Stimulated activated CD8-positive, alpha-beta memory T cell treated with anti-CD3 and anti-CD28 coated beads, Interleukin-12 subunit alpha, Interleukin-12 subunit beta, amount 100 ng/mL, for 4 hours (primary cell): ENCODE data around the gene TPST2.
"Not testable (repeated sequence)": the region's sequence is repeated elsewhere in the genome, so short reads cannot be mapped to it uniquely, and the experiment has no call there.

Experiments
- DNase-seq: peaks from one replicate; pipeline ENCODE4 v3.0.0-alpha.2; 2020; ENCODE audit warnings: low read depth

Gene TPST2

DNA sequence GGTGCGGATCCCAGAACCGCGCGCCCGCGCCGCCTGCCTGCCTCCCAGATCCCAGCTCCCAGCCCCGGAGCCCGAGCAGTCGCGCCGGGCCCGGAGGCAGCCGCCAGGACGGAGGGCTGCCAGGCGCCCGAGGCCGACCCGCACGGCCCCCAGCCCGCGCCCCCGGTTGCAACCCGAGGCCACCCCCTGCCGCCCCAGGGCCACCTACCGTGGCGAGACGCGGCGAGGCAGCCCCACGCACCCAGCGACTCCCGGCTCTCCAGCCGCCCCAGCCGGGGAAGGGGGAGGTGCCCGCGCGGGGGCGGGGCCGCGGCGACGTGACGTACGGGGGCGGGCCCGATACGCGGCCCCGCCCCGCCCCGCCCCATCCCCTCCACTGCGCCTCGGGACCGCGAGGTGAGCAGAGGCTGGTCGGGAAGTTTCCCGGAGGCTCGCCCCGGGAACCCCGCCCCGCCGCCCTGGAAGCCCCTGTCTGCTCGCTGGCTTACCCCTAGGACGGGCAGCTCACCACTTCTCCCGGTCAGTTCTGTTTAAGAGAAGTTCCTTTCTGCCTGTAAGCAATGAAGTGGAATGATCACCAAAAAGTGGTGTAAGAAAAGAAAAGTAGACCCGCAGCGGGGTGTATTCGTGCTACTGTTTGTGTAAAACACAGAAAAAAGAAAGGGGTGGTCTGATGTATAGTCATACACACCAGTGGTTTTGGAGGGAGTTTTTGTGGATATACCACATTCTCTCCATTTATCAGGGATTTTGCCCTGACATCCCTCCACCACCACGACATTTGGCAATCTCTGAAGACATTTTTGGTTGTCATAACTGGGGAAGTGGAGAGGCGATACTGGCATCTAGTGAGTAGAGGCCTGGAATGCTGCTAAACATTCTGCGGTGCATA lies at the start of gene TPST2:
TPST2 (minus strand) TSS at position 288 of the 892 bp plus-strand sequence. CDS start 48,502 bp downstream, outside the sequence.
- DNase-seq, result peak; percentile 73

DNA sequence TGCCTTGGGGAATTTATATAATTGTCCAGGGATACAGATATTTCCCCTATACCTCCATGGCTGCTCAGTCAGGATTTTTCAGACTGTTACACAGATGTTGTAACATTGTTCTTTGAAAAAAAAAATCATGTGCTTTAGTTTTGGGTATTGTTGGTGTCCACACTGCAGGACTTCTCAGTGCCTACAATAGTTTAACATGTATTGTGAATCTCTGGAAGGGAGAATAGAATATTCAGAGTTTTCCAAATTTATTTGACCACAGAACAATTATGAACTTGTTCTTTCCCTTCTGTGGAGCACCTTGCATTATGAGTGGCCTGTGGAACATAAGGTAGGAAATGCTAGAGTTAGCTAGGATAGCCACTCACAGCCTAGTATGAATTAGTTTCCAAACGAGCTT lies 46.4 kb upstream of the TPST2 start:
- DNase-seq, result no peak

DNA sequence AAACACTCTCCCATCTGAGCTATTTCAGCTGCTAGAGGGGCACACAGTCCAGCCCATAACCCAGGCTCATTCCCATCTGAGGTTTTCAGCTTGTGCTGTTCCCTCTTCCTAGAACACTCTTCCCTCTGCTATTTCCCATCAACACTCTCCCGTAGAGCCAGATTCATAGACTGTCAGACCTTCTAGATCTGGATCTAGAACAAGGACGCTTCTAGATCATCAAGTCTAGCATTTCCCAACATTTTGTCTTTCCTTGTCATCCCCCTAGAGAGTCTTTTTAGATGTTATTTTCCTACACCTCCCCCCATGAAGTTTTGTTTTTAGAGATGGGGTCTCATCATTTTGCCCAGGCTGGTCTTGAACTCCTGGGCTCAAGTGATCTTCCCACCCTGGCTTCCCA lies 45.2 kb upstream of the TPST2 start:
- no peak for DNase-seq

DNA sequence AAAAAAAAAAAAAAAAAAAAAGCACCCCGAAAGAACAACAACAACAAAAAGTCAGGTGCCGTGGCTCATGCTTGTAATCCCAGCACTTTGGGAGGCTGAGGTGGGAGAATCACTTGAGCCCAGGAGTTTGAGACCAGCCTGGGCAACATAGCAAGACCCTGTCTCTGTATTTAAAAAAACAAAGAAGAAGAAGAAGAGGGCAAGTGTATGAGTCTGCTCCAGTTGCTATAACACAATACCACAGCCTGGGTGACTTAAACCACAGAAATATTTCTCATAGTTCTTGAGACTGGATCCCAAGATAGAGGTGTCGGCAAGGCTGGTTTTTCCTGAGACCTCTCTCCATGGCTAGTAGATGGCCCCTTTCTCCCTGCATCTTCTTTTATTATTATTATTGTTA lies 44.3 kb upstream of the TPST2 start:
- DNase-seq, result no peak

DNA sequence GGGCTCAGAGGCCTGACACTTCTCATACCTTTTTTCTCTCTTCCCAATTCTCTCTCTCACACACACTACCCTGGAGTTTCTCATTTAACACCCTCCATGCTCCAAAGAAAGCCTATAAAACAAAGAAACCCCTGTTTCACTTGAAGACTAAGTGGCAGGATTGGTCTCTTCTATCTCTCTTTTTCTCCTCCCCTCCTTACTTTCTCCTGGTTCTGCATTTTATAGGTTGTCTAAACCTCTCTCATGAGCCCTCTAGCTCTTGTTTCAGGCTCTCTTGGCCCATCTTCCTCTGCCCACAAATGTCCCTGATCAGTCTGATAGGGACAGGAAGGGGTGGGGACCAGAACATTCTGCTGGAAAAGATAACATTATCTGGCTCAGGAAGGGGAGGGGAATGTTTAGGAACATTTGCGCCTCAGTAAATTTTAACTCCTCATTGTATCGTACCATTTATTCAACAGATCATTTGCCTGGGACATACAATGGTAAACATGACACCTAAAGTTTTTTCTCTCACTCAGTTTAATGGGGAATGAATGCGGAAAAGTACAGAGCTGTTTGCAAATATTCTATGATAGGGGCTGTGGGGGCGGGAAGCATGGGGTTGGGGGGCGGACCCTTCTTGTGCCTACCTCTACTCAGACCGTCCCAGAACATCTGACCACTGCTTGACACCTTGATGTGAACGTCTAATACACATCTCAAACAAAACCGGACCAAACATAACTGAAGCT lies 42.7 kb upstream of the TPST2 start:
- no peak for DNase-seq

DNA sequence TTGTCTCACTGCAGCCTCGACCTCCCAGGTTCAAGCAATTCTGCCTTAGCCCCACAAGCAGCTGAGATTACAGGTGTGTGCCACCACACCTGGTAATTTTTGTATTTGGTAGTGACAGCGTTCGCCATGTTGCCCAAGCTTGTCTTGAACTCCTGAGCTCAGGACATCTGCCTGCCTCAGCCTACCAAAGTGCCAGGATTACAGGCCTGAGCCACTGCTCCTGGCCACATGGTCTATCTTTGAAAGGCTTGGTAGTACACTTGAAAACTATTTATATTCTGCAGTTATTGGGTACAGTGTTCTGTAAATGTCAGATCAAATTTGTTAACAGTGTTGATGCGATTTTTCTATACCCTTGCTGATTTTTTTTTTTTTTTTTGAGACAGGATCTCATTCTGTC lies 41.4 kb upstream of the TPST2 start:
- no peak for DNase-seq

DNA sequence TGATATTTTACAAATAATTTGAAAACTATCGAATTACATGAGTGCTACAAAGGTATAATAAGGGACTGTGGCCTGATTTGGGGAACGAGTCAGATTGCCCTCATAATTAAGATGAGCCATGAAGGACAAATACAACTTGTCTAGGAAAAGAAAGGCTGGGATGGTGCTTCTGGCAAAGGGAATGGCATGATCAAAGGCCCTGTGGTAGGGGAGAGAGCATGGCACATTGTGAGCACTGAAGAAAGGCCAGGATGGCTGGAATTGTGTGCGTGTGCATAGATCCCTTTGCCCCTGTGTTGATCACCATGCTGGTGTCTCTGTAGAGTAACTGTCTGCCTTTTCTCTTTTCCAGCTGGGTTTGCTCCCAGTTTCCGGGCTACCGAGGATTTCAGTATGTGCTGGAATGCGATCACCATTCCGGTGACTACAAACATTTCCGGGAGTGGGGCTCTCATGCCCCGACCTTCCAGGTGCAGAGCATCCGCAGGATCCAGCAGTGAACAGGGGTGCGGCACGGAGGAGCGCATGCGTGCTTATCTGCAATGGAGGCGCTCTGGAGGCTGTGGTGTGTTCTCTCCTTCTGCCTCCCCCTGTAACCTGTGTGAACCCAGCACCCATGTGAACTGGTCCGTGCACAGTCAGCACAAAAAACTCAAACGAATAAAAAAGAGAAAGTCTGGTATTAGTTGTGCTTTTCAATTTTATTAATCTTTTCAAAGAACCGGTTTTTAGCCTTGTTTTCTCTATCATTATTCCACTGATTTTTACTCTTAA lies 40.2 kb upstream of the TPST2 start:
- DNase-seq, result no peak

DNA sequence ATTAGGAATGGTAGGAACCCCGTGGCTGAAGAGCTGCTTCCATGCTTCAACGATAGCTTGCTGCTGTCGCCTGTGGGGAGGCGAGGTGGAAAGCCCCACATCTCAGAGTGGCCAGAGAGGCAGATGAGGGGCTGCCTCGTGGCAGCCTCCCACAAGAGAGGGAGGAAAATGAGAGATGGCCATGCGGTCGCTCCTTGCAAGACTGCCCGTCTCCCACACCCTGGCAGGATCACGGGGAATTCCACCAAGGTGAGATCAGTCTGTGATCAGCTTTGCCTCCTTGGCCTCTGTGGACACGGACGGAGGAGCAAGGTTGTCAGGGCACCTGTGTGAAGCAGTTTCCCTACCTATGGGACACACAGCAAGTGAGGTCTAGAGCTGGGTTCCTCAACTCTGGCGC lies 34.9 kb upstream of the TPST2 start:
- no peak for DNase-seq

DNA sequence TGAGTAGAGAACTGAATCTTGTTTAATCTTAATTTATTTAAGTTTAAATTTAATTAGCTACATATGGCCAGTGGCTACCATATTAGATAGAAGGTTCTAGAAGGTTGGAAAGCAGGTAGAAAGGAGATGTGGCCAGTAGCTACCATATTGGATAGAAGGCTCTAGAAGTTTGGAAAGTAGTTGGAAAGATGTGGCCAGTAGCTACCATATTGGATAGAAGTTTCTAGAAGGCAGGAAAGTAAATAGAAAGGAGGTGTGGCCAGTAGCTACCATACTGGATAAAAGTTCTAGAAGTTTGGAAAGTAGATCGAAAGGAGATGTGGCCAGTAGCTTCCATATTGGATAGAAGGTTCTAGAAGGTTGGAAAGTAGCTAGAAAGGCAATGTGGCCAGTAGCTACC lies 34.1 kb upstream of the TPST2 start:
- DNase-seq, result no peak

DNA sequence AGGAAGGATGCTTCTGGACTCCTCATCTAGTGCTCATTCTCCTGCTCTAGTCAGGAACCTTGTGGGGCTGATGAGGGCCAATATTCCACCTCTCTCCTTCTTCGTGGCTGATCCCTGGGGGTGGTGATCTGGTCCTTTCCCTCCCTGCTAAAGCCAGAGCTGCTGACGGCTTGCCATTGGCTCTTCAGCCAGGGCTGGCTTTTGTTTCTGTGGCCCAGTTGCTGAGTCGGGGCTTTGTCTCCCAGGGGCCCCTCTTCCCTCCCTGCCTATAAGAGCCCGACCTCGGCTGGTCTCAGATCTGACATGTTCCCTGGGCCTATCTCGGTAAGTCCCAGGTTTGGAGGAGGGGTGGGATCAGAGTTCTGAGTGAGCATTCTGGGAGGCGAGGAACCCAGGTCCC lies 31.7 kb upstream of the TPST2 start, which contains the start of gene CRYBA4:
CRYBA4 (plus strand) TSS at position 301 of the 400 bp plus-strand sequence. CDS start 634 bp downstream, outside the sequence.
- DNase-seq, result no peak

DNA sequence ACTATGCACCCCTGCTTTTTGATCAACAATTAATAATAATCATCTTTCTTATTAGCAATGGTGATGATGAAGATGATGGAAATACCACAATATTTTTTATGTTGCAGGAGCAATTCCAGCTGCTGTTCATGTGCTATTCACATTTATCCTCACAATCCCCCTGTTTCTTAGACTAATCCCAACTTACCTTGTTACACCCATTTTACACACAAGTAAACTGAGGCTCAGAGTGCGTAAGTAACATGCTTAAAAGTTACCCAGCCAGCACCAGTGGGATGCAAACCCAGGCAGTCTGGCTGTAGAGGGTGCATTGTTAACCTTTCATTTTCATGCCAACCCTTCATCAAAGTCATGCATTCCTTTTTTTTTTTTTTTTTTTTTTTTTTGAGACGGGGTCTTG lies 30.3 kb upstream of the TPST2 start:
- DNase-seq, result no peak

DNA sequence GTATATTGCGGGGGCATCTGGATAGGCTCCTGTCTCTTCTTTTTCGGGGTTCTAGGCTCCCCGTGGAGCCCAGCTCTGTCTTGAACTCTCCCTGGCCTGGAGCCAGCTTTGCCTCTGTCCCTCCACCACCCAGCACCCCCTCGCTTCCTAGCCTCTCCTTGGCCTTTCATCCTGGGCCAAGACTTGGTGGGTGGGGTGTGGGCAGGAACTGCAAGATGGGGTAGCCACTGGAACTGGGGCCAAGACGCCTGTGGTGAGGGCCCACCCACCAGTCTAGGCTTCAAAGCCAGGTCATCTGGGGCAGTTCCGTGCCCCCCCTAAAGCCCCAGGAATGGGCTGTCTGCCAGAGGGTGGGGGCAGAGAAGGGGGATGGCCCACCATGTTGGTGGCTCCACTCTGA lies 29.6 kb upstream of the TPST2 start:
- no peak for DNase-seq

DNA sequence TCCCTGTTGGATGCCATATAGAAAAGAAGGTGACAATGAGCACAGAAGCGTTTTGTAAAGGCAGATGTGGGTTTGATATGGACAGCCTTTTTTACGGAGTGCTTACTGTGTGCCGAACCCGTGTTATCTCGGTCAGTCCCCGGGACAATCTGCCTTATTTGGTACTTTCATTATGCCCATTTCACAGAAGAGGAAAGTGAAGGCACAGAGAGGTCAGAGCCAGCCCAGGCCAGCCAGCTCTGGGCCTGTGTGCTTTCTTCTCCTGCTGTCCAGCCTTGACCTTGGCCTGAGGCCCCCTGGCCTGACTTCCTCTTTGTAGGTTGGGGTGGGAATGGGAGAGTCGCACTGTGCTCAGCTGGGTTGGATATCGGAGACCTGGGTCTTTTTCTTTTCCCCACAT lies 28.5 kb upstream of the TPST2 start:
- DNase-seq, result no peak

DNA sequence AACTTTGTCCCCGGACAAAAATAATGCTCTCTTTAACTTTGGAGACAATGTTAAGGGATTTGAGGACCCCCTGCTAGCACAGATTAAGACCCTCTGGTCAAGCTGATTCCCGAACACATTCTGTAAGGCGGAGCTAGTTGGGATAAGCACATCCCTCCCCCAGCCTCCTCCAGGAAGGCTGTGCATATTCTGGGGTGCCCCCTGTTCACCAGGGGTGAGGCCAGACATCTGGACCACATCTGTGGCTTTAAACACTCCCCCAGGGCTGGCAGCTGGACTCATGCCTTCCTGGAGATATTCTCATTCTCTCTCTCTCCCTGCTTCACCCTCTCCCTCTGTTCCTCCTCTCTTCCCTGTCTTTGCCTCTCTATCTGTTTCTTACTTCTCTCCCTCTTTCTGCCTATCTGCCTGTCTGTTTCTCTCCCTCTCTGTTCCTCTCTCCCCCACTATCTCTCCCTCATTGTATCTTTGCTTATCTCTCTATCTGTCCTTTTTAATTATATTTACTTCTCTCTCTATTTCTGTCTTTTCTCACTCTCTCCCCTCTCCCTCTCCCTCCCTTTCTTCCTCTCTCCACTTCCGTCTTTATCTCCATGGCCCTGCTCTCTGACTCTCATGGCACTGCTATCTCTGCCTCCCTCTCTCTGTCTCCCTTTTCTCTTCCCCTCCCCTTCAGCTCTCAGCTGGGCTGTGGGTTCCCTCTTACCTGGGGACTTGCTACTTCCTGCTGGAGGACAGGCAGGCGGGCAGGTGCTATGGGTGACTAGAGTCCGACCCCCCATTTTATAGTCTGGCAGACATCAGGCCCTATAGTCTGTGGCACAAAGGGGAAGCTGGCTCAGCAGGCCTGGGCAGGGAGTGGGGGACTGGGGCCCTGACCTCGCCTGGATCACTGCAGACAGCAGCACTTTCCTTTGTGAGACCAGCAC lies 27.6 kb upstream of the TPST2 start, which contains the start of gene CRYBB1:
CRYBB1 (minus strand) TSS at position 757 of the 929 bp plus-strand sequence. CDS start 1,708 bp downstream, outside the sequence.
- DNase-seq, result no peak

DNA sequence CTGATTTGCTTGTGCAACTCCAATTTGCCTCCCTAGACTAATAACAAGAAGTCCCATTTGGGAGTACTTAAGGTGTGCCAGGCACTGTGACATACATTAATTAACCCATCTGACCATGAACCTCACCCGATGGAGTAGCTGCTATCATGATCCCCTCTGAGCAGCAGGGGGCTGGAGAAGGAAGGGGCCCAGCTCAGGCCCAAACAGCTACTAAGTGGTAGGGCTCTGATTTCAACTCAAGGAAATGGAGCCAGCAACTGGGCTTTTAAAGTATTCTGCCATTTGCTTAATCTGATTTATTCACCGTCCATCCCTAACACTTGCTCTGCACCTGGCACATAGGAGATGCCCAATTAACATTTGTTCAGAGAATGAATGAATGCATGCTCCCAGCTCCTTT lies 26.7 kb upstream of the TPST2 start:
- no peak for DNase-seq

DNA sequence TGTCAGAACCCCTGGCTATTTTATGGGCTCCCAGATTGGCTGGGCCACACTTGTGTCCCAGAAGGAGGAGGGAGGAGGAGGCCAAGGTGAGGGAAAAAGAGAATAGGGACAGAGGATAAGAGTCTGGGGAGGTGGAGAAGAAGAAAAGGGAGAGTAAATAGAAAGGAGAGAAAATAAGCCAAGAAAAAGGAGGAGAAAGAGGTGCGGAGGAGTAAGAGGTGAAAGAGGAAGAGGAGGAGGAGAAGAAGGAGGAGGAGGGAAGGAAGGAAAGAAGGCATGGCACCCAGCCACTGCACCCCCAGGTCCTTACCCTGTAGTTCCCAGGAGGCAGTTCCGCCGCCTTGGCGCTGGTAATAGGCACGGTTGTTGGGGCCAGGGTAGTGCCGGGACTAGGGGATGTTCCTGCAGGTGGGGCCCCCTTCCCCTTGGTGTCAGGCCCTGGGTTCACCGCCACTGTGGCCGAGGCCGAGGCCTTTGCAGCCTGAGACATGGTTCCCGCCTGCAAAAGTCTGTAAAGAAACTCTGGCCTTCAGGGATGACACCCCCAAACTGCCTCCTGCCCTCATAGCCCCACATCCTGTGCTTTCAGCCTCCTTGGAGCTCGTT lies 26.0 kb upstream of the TPST2 start:
- no peak for DNase-seq

DNA sequence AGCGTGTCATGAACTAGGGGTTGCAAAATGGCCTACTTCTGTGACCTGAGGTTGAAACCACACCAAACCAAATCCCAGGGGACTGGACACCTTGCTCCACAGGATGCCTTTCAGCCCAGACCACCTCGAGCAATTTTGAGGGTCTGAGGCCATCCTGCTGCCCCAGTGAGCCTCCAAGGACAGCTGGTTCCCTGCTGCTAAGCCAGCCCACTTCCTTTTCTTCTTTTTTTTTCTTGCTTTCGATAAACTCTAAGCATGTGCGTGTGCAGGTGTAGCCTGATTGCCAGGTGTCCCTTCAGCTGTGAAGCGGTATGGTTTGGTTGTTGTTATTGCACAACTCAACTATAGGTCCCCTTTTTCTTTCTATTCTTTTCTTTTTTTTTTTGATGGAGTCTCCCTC lies 25.2 kb upstream of the TPST2 start:
- no peak for DNase-seq

DNA sequence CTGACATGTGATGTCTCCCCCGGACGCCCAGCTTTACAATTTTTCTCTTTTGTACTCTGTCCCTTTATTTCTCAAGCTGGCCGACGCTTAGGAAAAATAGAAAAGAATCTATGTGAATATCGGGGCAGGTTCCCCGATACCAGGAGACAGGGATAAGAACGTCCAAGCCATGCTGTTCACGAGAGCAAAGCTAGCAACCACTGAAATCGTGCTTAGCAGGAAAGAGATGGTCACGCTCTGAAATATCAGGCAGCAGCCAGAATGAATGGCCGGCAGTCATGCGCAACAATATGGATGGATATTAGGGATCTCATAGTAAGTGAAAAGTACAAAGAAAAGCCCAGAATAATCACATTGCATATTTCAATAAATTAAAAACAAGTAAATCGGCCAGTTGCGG lies 24.4 kb upstream of the TPST2 start:
- DNase-seq, result no peak

DNA sequence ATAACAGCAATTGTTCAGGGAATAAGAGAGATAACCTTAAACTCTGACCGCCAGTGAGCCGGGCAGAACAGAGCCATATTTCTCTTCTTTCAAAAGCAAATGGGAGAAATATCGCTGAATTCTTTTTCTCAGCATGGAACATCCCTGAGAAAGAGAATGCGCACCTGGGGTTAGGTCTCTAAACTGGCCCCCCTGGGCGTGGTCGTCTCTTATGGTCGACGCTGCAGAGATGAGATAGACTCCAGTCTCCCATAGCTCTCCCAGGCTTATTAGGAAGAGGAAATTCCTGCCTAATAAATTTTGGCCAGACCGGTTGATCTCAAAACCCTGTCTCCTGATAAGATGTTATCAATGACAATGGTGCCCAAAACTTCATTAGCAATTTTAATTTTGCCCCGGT lies 23.8 kb upstream of the TPST2 start:
- not testable (repeated sequence) for DNase-seq

DNA sequence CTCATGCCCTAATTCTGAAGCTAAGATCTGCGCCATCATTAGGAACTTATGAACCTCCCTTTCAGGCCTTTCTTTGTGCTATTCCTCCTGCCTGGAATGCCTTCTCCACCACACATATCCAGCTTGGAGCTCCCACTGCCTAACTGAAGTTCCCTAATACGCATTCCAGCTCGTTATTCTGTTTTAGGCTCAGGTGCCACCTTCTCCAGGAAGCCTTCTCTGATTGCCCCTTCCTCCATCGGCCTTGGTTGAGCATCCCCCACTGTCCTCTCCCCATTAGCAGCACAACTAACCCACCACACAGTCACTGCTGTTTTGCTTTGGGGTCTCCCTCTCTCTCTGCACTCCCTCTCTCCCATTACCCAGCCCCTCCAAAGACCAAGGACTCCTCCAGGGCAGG lies 22.7 kb upstream of the TPST2 start:
- DNase-seq, result no peak

DNA sequence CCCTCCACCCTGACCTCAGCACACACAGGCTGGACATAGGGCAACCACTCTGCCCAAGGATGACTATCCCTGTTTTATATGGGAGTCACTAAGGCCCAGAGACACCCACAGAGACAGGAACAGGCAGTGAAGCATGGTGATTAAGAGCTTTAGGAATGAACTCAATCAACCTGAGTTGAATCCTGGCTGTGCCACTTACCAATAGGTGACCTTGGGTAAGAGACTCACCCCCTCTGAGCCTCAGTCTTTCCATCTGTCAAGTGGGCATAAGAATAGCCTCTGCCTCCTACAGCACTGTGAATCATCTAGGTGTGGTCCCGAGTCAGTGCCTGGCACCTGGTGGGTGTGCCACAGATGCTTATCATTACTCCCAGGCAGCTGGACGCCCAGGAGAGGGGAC lies 21.1 kb upstream of the TPST2 start:
- DNase-seq, result no peak
